IMR-90 (cell line): ENCODE measurements around the gene NAPEPLD. TPM values are rescaled to one million over a fixed set of nuclear protein-coding genes. Genes with fewer than 3 reads are reported as not detected.
"Not testable (repeated sequence)": the region's sequence is repeated elsewhere in the genome, so short reads cannot be mapped to it uniquely, and the experiment has no call there.

Experiments
- ATAC-seq: fragments of 200-7000 bp; cut with Tn5 transposase; 2 replicates; pipeline ENCODE4 v1.9.1; 2020; ENCODE audit warnings: low read depth, mild to moderate bottlenecking, moderate library complexity
- BruUV-seq: library from RNA; stranded (reverse); fragments of 400-500 nt; replicated peaks from 2 replicates; lab custom pipeline; 2021; lab: Mats Ljungman, UMichigan
- CTCF ChIA-PET: fragments of 300-600 bp; formaldehyde crosslinking; extraction: SDS; loops from one replicate; lab custom pipeline; 2021; ENCODE audit warnings: antibody characterized with exemption; lab: Yijun Ruan, JAX
- POLR2A ChIA-PET: fragments of 300-600 bp; sonication (Branson Sonifier 250); formaldehyde crosslinking; loops from one replicate; lab custom pipeline; 2022; ENCODE audit warnings: antibody characterized with exemption; ENCODE audit not compliant: unreplicated experiment; lab: Charles Lee
- DNase-seq: peaks from one replicate; pipeline ENCODE4 v3.0.0; 2013
- H2AFZ ChIP-seq: replicated peaks from 2 replicates; pipeline ENCODE3; 2013; ENCODE audit warnings: low read length, mild to moderate bottlenecking; ENCODE audit not compliant: poor library complexity
- H2AK5ac ChIP-seq: 2 replicates; pipeline ENCODE4 v1.6.1; 2013; ENCODE audit warnings: low read depth, low read length, inconsistent platforms
- H2AK9ac ChIP-seq: replicated peaks from 2 replicates; pipeline ENCODE3; 2013; ENCODE audit warnings: mild to moderate bottlenecking, low read depth, low read length, moderate library complexity; ENCODE audit not compliant: poor library complexity
- H2BK120ac ChIP-seq: 2 replicates; pipeline ENCODE4 v1.6.1; 2013; ENCODE audit warnings: low read depth, low read length, inconsistent platforms
- H2BK15ac ChIP-seq: 3 replicates; pipeline ENCODE4 v1.6.1; 2013; ENCODE audit warnings: low read depth, low read length, inconsistent platforms
- H2BK20ac ChIP-seq: 2 replicates; pipeline ENCODE4 v1.6.1; 2013; ENCODE audit warnings: low read depth, mild to moderate bottlenecking, inconsistent platforms, low read length, moderate library complexity
- H2BK5ac ChIP-seq: 2 replicates; pipeline ENCODE4 v1.6.1; 2013; ENCODE audit warnings: mild to moderate bottlenecking, low read depth, low read length, inconsistent platforms; ENCODE audit not compliant: poor library complexity, severe bottlenecking
- H3K14ac ChIP-seq: replicated peaks from 2 replicates; pipeline ENCODE4 v1.6.1; 2013; ENCODE audit warnings: low read depth, low read length, inconsistent platforms
- H3K18ac ChIP-seq: 2 replicates; pipeline ENCODE4 v1.6.1; 2013; ENCODE audit warnings: low read depth, low read length, control low read depth
- H3K23ac ChIP-seq: 2 replicates; pipeline ENCODE4 v1.6.1; 2013; ENCODE audit warnings: low read depth, low read length, inconsistent platforms
- H3K27ac ChIP-seq: 2 replicates; pipeline ENCODE4 v1.5.1; 2013; ENCODE audit warnings: mild to moderate bottlenecking, control low read depth, low read length; ENCODE audit not compliant: insufficient read depth
- H3K27me3 ChIP-seq: 2 replicates; pipeline ENCODE4 v1.6.1; 2013; ENCODE audit warnings: low read length; ENCODE audit not compliant: control insufficient read depth, insufficient read depth
- H3K36me3 ChIP-seq: 2 replicates; pipeline ENCODE4 v1.6.1; 2013; ENCODE audit warnings: low read length, mixed read lengths; ENCODE audit not compliant: control insufficient read depth, insufficient read depth
- H3K4ac ChIP-seq: 2 replicates; pipeline ENCODE4 v1.6.1; 2013; ENCODE audit warnings: low read depth, low read length, inconsistent platforms
- H3K4me1 ChIP-seq: 2 replicates; pipeline ENCODE4 v1.6.1; 2013; ENCODE audit warnings: low read length, mixed read lengths; ENCODE audit not compliant: control insufficient read depth, insufficient read depth
- H3K4me2 ChIP-seq: 2 replicates; pipeline ENCODE4 v1.6.1; 2013; ENCODE audit warnings: low read depth, mild to moderate bottlenecking, control low read depth, low read length, moderate library complexity
- H3K4me3 ChIP-seq: 2 replicates; pipeline ENCODE4 v1.5.1; 2013; ENCODE audit warnings: low read depth, mild to moderate bottlenecking, control low read depth, low read length, moderate library complexity; ENCODE audit not compliant: insufficient read depth
- H3K56ac ChIP-seq: 2 replicates; pipeline ENCODE4 v1.6.1; 2013; ENCODE audit warnings: low read length, inconsistent platforms; ENCODE audit not compliant: insufficient read depth; ENCODE audit errors: extremely low read depth
- H3K79me1 ChIP-seq, 2 experiments: 2 replicates each; pipeline ENCODE4 v1.6.1; 2013; ENCODE audit warnings: low read length in 2 of 2, inconsistent platforms in 1 of 2, low read depth in 1 of 2
- H3K9ac ChIP-seq: 2 replicates; pipeline ENCODE4 v1.6.1; 2013; ENCODE audit warnings: low read depth, low read length, control low read depth
- H3K9me1 ChIP-seq: 2 replicates; pipeline ENCODE4 v1.6.1; 2013; ENCODE audit warnings: low read length, inconsistent platforms; ENCODE audit not compliant: insufficient read depth
- H3K9me3 ChIP-seq: 2 replicates; pipeline ENCODE4 v1.6.1; 2013; ENCODE audit warnings: low read length; ENCODE audit not compliant: control insufficient read depth, insufficient read depth
- H4K20me1 ChIP-seq: 2 replicates; pipeline ENCODE4 v1.6.1; 2013; ENCODE audit warnings: low read length, inconsistent platforms; ENCODE audit not compliant: insufficient read depth
- H4K5ac ChIP-seq: 2 replicates; pipeline ENCODE4 v1.6.1; 2013; ENCODE audit warnings: mild to moderate bottlenecking, low read depth, low read length, control low read depth
- H4K8ac ChIP-seq, 2 experiments: 2 replicates each; pipeline ENCODE4 v1.6.1; 2013; ENCODE audit warnings: low read depth in 2 of 2, low read length in 2 of 2, control low read depth in 1 of 2, inconsistent platforms in 1 of 2
- H4K91ac ChIP-seq: 2 replicates; pipeline ENCODE4 v1.6.1; 2013; ENCODE audit warnings: low read depth, low read length, inconsistent platforms; ENCODE audit not compliant: insufficient read depth
- whole genome bisulfite sequencing, 2 experiments: methylation state at CpG; one replicate each; pipeline versions ENCODE4 v1.1.5 to v1.1.7; 2013; ENCODE audit warnings: missing lambda C conversion rate in 2 of 2; ENCODE audit not compliant: insufficient read length in 1 of 2; ENCODE audit errors: extremely low coverage in 2 of 2; 5-methylcytosine and 5-hydroxymethylcytosine counted together
- dilution Hi-C: fragments of 300-500 bp; cut with HindIII; formaldehyde crosslinking; loops from one replicate; pipeline ENCODE4 v1.14.3; 2018; ENCODE audit warnings: low sequenced_read_pairs; ENCODE audit not compliant: unreplicated experiment
- in situ Hi-C: fragments of 300-500 bp; cut with MboI; formaldehyde crosslinking; loops from 3 replicates; pipeline ENCODE4 v1.14.3; 2019; ENCODE audit warnings: low sequenced_read_pairs, inconsistent platforms, mixed read lengths
- intact Hi-C: fragments of 100-400 bp; cut with micrococcal nuclease; formaldehyde crosslinking; loops from 2 replicates; pipeline ENCODE4 v1.10.0; 2022
- polyA plus RNA-seq, 3 experiments: library from polyadenylated mRNA; depleted of rRNA; stranded (reverse); fragments of >200 nt; gene quantifications; 2 replicates each; pipeline ENCODE4 v1.2.3, GENCODE V29; 2012; ENCODE audit warnings: low replicate concordance in 1 of 3
- total RNA-seq: library from RNA; depleted of rRNA; stranded (reverse); fragments of >200 nt; gene quantifications from 2 replicates; pipeline ENCODE4 v1.2.3, GENCODE V29; 2012

The NAPEPLD gene
- total and polyA plus RNA-seq, 2 of the 4 experiments (the other 2 are of a cell fraction): 2.2 to 3.4 TPM

GRCh38 chr7:103163087-103163825 lies 14.4 kb upstream of the NAPEPLD start:
- H3K4me3 ChIP-seq, H3K4me1 ChIP-seq, H2AFZ ChIP-seq, H2BK20ac ChIP-seq, BruUV-seq, H4K8ac ChIP-seq, H3K27me3 ChIP-seq, H2BK15ac ChIP-seq, H3K9me1 ChIP-seq, H3K4me2 ChIP-seq, in situ Hi-C loops, H3K27ac ChIP-seq, H2BK5ac ChIP-seq, H3K9me3 ChIP-seq, H3K18ac ChIP-seq, H3K36me3 ChIP-seq, H3K9ac ChIP-seq, intact Hi-C loops, H2AK9ac ChIP-seq, H3K79me1 ChIP-seq, H3K23ac ChIP-seq, H4K20me1 ChIP-seq, H4K91ac ChIP-seq, dilution Hi-C loops, H4K5ac ChIP-seq, H3K4ac ChIP-seq, H2BK120ac ChIP-seq, CTCF ChIA-PET, H3K56ac ChIP-seq: not testable (repeated sequence)
- peak overlapping the region; percentile 51; the same call in 1 of the 2 replicates for H2AK5ac ChIP-seq
- peak; percentile 62 for ATAC-seq
- H3K14ac ChIP-seq: 0 out of 2 replicates have a peak overlapping the region, but pooled peaks have one; percentile 32
- DNase-seq: peak; percentile 53
- WGBS, 2 experiments: no CpG with 5 or more reads among the region's 5 CpGs
- POLR2A ChIA-PET: interaction anchor here (0.6 kb wide), 1 partner anchor 1856 kb away, joined by 3 read pairs; no protein-coding TSS in a partner anchor

DNA sequence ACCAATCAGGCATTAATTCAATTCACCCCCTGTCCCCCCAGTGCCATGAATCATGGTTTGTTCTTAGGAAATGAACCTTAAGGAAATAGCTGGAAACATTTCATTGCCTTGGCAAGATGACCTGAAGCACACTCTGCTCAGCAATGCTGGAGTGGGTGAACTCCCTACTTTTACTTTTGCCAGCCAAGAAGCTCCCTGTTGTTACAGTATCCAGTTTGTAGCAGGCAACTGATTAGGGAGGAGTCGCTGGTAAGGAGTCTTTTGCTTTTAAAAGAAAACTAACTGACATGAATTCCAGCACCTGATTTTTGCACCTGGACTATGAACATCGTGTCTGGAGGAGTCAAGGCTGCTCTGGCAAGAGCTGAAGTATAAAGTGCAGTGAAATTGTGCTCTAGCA lies 13.7 kb upstream of the NAPEPLD start:
- not testable (repeated sequence) for H3K4ac ChIP-seq, H3K9me3 ChIP-seq
- peak; percentile 58 for DNase-seq

More for the DNA sequence above, 13.7 kb upstream of the NAPEPLD start:
- dilution Hi-C loops, H2BK5ac ChIP-seq, H4K20me1 ChIP-seq, H4K91ac ChIP-seq, H3K9ac ChIP-seq, in situ Hi-C loops, H4K8ac ChIP-seq, H3K27me3 ChIP-seq, H3K36me3 ChIP-seq, BruUV-seq, H3K27ac ChIP-seq, H2BK15ac ChIP-seq, H3K18ac ChIP-seq, H3K4me1 ChIP-seq, intact Hi-C loops, H2AK9ac ChIP-seq, H4K5ac ChIP-seq, H2BK120ac ChIP-seq, H3K79me1 ChIP-seq, H2BK20ac ChIP-seq, H3K4me3 ChIP-seq, CTCF ChIA-PET, H3K9me1 ChIP-seq, POLR2A ChIA-PET, H3K4me2 ChIP-seq, H3K23ac ChIP-seq, H3K14ac ChIP-seq, H3K56ac ChIP-seq, H2AFZ ChIP-seq: not testable (repeated sequence)
- ATAC-seq: peak; percentile 77
- no CpG with 5 or more reads among the region's 2 CpGs for WGBS, 2 experiments
- H2AK5ac ChIP-seq: peak overlapping the region; percentile 51; the same call in 1 of the 2 replicates
